IgD-negative memory B cell (primary cell): ENCODE data around the gene ABO. TPM values are rescaled to one million over a fixed set of nuclear protein-coding genes. Genes with fewer than 3 reads are reported as not detected.
"Not testable (repeated sequence)": the region's sequence is repeated elsewhere in the genome, so short reads cannot be mapped to it uniquely, and the experiment has no call there.

Experiments
- H3K27ac Mint-ChIP-seq, 3 donors: one replicate each; pipeline ENCODE4 v1.8.0; 2020 to 2022; ENCODE audit warnings: mild to moderate bottlenecking in 3 of 3, mixed read lengths in 3 of 3, moderate library complexity in 1 of 3
- H3K27me3 Mint-ChIP-seq: one replicate; pipeline ENCODE4 v1.8.0; 2021; ENCODE audit warnings: mixed read lengths
- H3K36me3 Mint-ChIP-seq: one replicate; pipeline ENCODE4 v1.8.0; 2020; ENCODE audit warnings: mild to moderate bottlenecking, mixed read lengths
- H3K4me1 Mint-ChIP-seq, 3 donors: one replicate each; pipeline ENCODE4 v1.8.0; 2020 to 2022; ENCODE audit warnings: mixed read lengths in 3 of 3, mild to moderate bottlenecking in 1 of 3
- H3K4me3 Mint-ChIP-seq, 4 donors: one replicate each; pipeline ENCODE4 v1.8.0; 2020 to 2022; ENCODE audit warnings: mild to moderate bottlenecking in 4 of 4, mixed read lengths in 4 of 4, moderate library complexity in 3 of 4
- H3K9me3 Mint-ChIP-seq, 3 donors: one replicate each; pipeline ENCODE4 v1.8.0; 2020 to 2021; ENCODE audit warnings: mixed read lengths in 3 of 3, mild to moderate bottlenecking in 1 of 3
- polyA plus RNA-seq: library from polyadenylated mRNA; unstranded; fragments of 300-500 nt; fragmentation: Illumina TruSeq; gene quantifications from one replicate; pipeline ENCODE4 v1.2.3, GENCODE V29; 2021

ABO gene
- polyA plus RNA-seq, 1 donor from 2014 or later: not detected

DNA sequence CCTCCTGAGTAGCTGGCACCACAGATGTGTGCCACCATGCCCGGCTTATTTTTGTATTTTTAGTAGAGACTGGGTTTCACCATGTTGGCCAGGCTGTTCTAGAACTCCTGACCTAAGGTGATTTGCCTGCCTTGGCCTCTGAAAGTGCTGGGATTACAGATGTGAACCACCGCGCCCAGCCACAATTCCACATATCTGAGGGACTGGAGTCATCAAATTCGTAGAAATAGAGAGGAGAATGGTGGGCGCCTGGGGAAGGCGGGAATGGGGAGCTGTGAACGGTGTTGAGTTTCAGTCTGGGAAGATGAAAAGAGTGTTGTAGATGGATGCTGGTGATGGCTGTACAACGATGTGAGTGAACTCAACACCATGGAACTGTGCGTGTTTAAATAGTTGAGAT lies 1.9 kb upstream of the ABO start:
- H3K9me3 Mint-ChIP-seq: no peaks in the 10 kb centered on the region
- H3K36me3 Mint-ChIP-seq: peaks cover 1% of the 10 kb centered on the region
- peaks cover 38% of the 10 kb centered on the region for H3K27me3 Mint-ChIP-seq
- no peak overlapping the region for H3K27ac Mint-ChIP-seq
- H3K4me3 Mint-ChIP-seq: peak overlapping the region in 1 of 4 donors; percentile 38
- H3K4me1 Mint-ChIP-seq: peaks cover 0 to 6% (median 0%) of the 10 kb centered on the region in 3 donors

DNA sequence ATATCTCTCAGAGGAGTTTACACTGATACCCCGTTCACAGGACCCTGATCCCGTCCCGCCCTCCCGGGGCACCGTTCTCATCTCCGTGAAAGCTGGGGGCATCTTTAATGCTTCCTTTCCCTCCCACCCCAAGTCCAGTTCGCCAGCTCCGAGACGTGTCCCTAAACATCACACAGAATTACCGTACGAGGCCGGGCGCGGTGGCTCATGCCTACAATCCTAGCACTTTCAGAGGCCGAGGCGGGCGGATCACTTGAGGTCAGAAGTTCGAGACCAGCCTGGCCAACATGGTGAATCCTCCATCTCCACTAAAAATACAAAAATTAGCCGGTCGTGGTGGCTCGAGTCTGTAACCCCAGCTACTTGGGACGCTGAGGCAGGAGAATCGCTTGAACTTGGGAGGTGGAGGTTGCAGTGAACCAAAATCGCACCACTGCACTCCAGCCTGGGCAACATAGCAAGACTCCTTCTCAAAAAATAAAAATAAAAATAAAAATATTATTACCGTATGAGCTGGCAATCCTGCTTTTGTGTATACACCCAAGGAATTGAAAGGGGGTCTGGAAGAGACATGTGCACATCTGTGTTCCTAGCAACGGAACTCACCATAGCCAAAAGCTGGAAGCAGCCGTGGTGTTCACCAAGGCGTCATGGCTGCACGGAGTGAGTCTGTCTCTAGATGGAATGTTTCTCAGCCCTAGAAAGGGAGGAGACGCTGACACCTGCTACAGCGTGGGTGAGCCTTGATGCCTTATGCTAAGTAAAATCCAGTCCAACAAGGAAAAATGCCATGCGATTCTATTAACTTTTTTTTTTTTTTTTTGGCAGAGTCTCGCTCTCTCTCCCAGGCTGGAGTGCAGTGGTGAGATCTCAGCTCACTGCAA lies 1.2 kb upstream of the ABO start:
- peaks cover 40% of the 10 kb centered on the region for H3K27me3 Mint-ChIP-seq
- peak overlapping the region in 1 of 4 donors; percentile 12 for H3K4me3 Mint-ChIP-seq
- no peak overlapping the region for H3K27ac Mint-ChIP-seq
- peaks cover 0 to 6% (median 0%) of the 10 kb centered on the region in 3 donors for H3K4me1 Mint-ChIP-seq
- peaks cover 1% of the 10 kb centered on the region for H3K36me3 Mint-ChIP-seq
- no peaks in the 10 kb centered on the region for H3K9me3 Mint-ChIP-seq

DNA sequence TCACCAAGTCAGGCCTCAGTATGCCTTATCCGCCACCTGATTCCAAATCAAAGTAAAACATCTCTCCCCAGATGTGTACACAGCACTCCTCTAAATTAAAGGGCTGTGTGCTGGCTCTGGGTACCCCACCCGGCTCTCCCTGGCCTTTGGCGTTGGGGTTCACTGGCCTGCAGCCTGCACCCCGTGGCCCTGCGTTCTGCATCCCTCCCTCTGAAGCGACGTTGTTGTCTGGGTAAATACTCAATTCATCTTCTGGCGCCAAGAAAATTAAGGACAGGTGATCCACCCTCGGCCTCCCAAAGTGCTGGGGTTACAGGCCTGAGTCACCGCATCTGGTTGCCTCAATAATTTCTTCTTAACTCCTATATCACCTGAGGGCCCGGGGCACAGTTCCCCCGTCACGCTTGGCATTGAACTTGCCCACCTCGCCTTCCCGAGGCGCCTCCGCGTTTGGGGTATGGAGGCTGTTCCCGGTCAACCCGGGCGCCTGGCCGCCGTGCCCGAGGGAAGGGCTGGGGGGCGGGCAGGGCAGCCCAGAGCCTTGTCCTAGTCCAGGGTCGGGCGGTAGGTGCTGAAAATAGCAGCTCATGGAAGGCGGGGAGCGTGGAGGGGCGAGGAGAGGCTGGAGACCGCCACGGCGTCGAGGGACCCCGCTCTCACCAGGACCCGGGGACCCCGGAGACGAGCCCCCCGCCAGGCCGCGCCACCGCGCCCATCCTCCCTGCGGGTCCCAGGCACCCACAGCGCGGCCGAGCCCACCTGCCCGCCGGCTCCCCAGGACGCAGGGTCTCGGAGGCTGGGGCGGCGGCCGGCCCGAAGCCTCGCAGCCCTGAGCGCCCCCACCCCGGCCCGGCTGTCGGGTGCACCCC lies 531 bp downstream of the ABO start:
- H3K4me1 Mint-ChIP-seq: peaks cover 0 to 6% (median 0%) of the 10 kb centered on the region in 3 donors
- no peaks in the 10 kb centered on the region for H3K9me3 Mint-ChIP-seq
- H3K27ac Mint-ChIP-seq: peak overlapping the region in 1 of 3 donors; percentile 59
- H3K36me3 Mint-ChIP-seq: peaks cover 1% of the 10 kb centered on the region
- no peak overlapping the region for H3K4me3 Mint-ChIP-seq
- H3K27me3 Mint-ChIP-seq: peaks cover 37% of the 10 kb centered on the region

DNA sequence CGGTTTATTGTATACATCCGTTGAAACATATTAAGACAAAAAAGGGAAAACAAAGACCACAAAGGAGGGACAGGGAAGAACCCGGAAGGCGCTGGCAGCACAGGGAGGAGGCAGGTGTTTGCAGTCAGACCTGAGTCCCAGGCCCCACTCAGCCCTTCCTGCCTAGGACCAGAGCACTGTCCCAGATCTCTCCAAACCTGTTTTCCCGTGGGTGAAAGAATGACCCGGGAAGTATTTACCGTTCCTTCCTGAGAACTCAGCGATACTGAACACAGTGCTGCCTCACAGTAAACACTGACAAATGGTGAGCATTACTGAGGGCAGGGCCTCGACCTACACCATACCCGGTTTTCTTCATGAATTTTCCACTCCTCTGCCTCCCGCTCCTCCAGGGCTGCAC lies 1.2 kb downstream of the ABO start:
- H3K9me3 Mint-ChIP-seq: no peaks in the 10 kb centered on the region
- H3K36me3 Mint-ChIP-seq: peaks cover 1% of the 10 kb centered on the region
- H3K4me3 Mint-ChIP-seq: peak overlapping the region in 1 of 4 donors; percentile 76
- peaks cover 0 to 6% (median 0%) of the 10 kb centered on the region in 3 donors for H3K4me1 Mint-ChIP-seq
- peaks cover 40% of the 10 kb centered on the region for H3K27me3 Mint-ChIP-seq
- peak overlapping the region in 1 of 3 donors; percentile 59 for H3K27ac Mint-ChIP-seq

DNA sequence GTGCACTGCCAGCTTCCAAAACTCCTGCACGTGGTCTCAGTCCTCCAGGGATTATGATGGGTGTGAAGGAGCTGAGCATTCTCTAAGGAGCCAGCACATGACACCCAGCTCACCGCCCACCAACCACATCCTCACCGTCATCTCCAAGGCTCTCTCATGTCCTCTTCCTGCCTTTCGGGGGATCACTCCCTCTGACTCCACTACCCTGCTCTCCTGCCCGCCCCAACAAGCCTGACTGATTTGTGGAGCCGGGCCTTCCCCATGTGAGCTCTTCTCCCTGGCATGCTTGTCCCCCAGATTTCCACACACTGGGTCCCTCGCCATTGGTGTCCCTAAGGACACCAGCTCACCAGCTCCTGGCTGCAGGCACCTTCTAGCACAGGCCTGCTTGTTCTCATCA lies 1.9 kb downstream of the ABO start:
- H3K4me3 Mint-ChIP-seq: no peak overlapping the region
- H3K36me3 Mint-ChIP-seq: peaks cover 1% of the 10 kb centered on the region
- no peaks in the 10 kb centered on the region for H3K9me3 Mint-ChIP-seq
- H3K27me3 Mint-ChIP-seq: peaks cover 43% of the 10 kb centered on the region
- no peak overlapping the region for H3K27ac Mint-ChIP-seq
- H3K4me1 Mint-ChIP-seq: peaks cover 0 to 6% (median 0%) of the 10 kb centered on the region in 3 donors

DNA sequence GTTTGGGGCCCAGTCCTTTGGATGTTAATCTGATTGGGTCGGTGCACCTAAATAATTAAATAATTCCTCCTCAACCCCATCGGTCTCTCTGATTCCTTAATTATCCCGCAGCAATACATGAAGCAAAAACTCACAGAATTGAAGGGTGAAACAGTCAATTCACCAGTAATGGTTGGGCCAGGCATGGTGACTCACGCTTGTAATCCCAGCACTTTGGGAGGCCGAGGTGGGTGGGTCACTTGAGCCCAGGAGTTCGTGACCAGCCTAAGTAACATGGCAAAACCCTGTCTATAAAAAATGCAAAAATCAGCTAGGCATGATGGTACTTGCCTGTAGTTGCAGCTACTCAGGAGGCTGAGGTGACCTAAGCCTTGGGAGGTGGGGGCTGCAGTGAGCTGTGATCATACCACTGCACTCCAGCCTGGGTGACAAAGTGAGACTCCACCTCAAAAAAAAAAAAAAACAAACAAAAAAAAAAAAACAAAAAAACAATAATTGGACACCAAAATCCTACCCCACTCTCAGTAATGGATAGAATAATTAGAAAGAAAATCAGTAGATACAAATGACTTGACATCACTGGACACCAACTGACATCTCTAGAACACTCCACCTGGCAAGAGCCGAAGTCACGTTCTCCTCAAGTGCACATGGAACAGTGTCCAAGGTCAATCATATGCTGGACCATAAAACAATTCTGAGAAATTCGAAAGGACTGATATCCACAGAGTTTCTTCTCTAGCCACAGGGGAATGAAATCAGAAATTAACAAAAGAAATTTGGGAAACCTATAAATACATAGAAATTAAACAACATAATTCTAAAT lies 5.3 kb downstream of the ABO start:
- no peaks in the 10 kb centered on the region for H3K36me3 Mint-ChIP-seq
- no peak overlapping the region for H3K27ac Mint-ChIP-seq
- peaks cover 39% of the 10 kb centered on the region for H3K27me3 Mint-ChIP-seq

DNA sequence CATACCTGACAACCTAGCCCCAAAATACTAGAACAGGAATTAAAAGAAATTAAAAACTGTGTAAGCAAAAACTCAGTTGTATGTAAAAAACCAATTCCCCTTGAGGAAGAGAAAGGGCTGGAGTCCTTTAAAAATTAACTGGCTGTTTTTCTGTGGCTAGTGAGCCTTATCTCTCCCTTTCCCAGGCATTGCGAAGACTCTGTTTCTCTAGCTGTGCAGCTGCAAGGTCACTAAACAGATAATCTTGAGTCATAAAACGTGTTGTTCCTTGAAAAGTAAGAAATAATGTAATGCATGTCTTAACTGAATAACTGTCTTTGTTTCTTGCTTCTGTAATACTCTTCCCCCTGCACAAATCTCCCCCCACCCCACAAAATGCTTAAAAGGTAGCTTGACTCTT lies 5.9 kb downstream of the ABO start:
- not testable (repeated sequence) for H3K4me3 Mint-ChIP-seq, H3K27ac Mint-ChIP-seq, H3K36me3 Mint-ChIP-seq, H3K9me3 Mint-ChIP-seq, H3K4me1 Mint-ChIP-seq
- H3K27me3 Mint-ChIP-seq: peaks cover 37% of the 10 kb centered on the region

More for the DNA sequence above, 5.3 kb downstream of the ABO start:
- no peak overlapping the region for H3K4me3 Mint-ChIP-seq
- H3K4me1 Mint-ChIP-seq: peaks cover 0 to 6% (median 0%) of the 10 kb centered on the region in 3 donors
- no peaks in the 10 kb centered on the region for H3K9me3 Mint-ChIP-seq

DNA sequence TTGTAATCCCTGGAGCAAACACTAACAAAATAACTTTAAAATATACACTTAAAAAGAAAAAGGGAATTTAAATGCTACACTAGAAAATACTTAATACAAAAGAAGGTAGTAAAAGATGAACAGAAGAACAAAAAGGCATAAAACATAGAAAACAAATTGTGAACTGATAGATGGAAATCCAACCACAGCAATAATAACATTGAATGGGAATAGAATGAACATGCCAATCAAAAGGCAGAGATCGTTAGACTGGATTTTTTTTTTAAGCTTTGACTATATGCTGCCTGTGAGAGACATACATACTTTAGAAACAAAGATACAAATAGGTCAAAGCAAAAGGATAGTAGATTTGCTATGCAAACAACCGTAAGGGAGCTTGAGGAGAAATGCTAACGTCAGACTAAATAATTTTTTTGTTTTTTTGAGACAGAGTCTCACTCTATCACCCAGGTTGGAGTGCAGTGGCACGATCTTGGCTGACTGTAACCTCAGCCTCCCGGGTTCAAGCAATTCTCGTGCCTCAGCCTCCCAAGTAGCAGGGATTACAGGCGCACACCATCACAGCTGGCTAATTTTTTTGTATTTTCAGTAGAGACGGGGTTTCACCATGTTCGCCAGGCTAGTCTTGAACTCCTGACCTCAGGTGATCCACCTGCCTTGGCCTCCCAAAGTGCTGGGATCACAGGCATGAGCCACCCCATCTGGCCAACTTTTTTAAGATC lies 6.5 kb downstream of the ABO start:
- Mint-ChIP-seq H3K4me1 (peaks cover 0 to 3% (median 0%) of the 10 kb centered on the region in 3 donors), H3K9me3 (no peaks in the 10 kb centered on the region), H3K36me3 (no peaks in the 10 kb centered on the region), H3K27me3 (peaks cover 32% of the 10 kb centered on the region), H3K27ac (no peak overlapping the region), H3K4me3 (no peak overlapping the region)

DNA sequence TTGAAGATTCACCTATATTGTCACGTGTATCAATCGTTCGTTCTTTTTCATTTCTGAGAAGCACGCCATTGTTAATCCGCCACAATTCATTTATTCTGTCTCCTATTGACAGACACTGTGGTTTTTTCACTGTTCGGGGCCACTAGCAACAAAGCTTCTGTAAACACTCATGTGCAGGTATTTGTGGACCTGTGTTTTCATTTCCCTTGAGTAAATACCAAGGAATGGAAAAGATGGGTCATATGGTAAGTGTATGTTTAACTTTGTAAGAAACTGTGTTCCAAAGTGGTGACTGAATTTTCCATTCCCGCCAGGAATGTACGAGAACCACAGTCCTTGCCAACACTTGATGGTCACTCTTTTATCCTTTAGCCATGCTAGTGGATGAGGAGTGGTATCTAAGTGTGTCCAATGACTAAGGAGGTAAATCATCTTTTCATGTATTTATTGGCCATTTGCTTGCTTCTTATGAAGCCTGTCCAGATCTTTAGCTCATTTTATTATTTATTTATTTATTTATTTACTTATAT lies 10.7 kb downstream of the ABO start:
- Mint-ChIP-seq H3K36me3 (no peaks in the 10 kb centered on the region), H3K4me1 (peaks cover 0 to 2% (median 0%) of the 10 kb centered on the region in 3 donors), H3K9me3 (no peaks in the 10 kb centered on the region), H3K27me3 (peaks cover 38% of the 10 kb centered on the region), H3K4me3 (no peak overlapping the region), H3K27ac (no peak overlapping the region)

DNA sequence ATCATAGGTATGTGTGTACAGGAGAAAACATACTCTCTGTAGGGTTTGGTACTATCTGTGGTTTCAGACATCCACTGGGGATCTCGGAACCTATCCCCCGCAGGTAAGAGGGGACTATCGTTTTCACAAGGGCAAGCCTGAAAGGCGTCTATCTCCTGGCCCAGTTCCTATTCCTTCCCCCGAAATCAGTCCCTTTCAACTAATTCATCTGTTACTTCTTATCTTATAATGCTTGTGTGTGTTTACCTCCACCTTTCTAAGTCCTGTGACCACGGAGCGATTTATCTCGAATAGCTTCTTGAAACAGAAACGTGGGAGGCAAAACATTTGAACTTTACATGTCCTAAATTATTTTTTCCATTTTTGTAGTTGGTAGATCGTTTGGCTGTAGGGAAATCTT lies 11.4 kb downstream of the ABO start:
- Mint-ChIP-seq H3K27ac (no peak overlapping the region), H3K4me1 (peaks cover 0 to 2% (median 0%) of the 10 kb centered on the region in 3 donors), H3K4me3 (no peak overlapping the region), H3K36me3 (no peaks in the 10 kb centered on the region), H3K27me3 (peaks cover 30% of the 10 kb centered on the region), H3K9me3 (no peaks in the 10 kb centered on the region)

DNA sequence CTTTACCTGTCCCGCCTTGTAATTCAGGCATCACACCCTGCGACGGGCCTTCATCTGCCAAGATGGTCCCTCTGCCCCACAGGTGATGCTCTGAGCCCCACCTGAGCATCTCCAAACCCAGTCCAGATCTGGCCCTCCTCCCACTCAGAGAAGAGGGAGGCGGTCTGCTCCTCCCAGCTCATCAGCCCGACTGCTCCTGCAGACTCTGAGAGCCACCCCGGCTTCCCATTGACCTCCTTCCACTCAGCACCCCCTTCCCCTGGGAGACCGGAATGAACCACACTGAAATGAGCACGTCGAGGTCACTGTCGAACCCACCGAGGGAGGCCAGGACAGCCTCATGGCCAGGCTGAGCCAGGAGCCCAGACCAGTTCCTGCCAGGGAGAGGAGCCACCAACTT lies 12.8 kb downstream of the ABO start:
- no peaks in the 10 kb centered on the region for H3K36me3 Mint-ChIP-seq
- no peak overlapping the region for H3K4me3 Mint-ChIP-seq
- peaks cover 0 to 2% (median 0%) of the 10 kb centered on the region in 3 donors for H3K4me1 Mint-ChIP-seq
- H3K9me3 Mint-ChIP-seq: no peaks in the 10 kb centered on the region
- no peak overlapping the region for H3K27ac Mint-ChIP-seq
- H3K27me3 Mint-ChIP-seq: peaks cover 28% of the 10 kb centered on the region

DNA sequence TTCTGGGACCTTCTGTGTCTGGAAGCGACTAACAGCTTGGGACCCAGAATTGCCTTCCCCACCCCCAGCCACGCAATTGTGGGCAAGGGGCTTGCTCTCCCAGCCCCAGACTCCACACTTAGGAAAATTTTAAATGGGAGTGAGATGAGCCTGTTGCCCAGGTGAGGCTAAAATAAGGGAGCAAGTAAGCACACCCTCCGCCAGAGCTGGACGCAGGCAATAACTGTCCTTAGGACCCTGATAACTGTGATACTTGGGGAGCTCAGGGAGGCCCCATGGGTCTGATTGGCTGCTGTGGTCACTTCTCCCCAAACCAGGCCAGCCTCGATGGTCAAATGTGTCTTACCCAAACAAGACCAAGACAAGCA lies 13.3 kb downstream of the ABO start:
- Mint-ChIP-seq H3K27ac (no peak overlapping the region), H3K4me1 (peaks cover 0 to 2% (median 0%) of the 10 kb centered on the region in 3 donors), H3K4me3 (no peak overlapping the region), H3K36me3 (no peaks in the 10 kb centered on the region), H3K27me3 (peaks cover 29% of the 10 kb centered on the region), H3K9me3 (no peaks in the 10 kb centered on the region)

DNA sequence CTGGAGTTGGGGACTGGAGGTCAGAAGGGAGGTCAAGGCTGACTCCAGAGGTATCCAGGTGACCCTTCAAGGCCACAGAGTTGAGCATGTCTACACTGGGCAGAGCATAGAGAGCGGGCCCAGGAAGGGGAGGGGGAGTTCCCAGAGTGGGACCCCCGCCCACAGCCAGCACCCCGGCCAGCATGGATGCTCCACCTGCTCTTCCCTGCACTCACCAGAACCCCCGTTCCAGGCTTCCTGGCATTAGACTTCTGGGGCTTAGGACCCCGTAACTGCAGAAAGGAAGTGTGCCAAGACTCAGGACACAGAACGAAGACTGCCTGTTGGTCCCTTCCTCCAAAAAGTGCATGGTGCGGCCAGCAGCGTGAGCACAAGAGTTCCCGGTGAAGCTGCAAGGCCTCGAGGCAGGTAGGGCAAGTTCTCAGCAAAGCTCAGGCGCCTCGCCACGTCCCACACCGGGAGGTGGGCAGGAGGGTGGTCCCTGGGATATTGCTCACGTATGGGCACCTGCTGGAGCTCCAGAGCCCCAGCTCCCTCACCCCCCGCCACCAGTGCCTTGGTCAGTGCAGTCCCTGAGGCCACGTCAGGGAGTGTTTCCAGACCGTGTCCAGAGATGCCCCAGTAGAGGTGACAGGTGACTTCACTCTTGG lies 13.8 kb downstream of the ABO start:
- Mint-ChIP-seq H3K4me3 (no peak overlapping the region), H3K27me3 (peaks cover 27% of the 10 kb centered on the region), H3K36me3 (no peaks in the 10 kb centered on the region), H3K4me1 (peaks cover 0 to 2% (median 0%) of the 10 kb centered on the region in 3 donors), H3K9me3 (no peaks in the 10 kb centered on the region), H3K27ac (no peak overlapping the region)
